Endothelial cell of umbilical vein (primary cell): ENCODE data around the gene CNR2.

Experiments
- CTCF ChIP-seq, 2 donors: IDR thresholded peaks; 1 replicate in 1 of 2; 2 replicates in 1 of 2; pipeline ENCODE4 v1.5.1; 2011; ENCODE audit warnings: low read length in 2 of 2, mild to moderate bottlenecking in 2 of 2, moderate library complexity in 2 of 2, control low read depth in 1 of 2, inconsistent platforms in 1 of 2, low read depth in 1 of 2; ENCODE audit not compliant: insufficient read depth in 1 of 2; ENCODE audit errors: extremely low read depth in 1 of 2
- EZH2 ChIP-seq: IDR thresholded peaks from 2 replicates; pipeline ENCODE4 v1.6.1; 2012; ENCODE audit warnings: borderline replicate concordance, low read depth, mild to moderate bottlenecking, moderate library complexity, low read length, inconsistent platforms; ENCODE audit not compliant: severe bottlenecking
- FOS ChIP-seq: IDR thresholded peaks from 2 replicates; pipeline ENCODE4 v1.6.1; 2011; ENCODE audit warnings: mild to moderate bottlenecking, low read length, moderate library complexity, borderline replicate concordance; ENCODE audit not compliant: insufficient read depth
- GATA2 ChIP-seq: IDR thresholded peaks from 2 replicates; pipeline ENCODE4 v1.7.0; 2011; ENCODE audit warnings: low read depth, mild to moderate bottlenecking, moderate library complexity, mixed read lengths, low read length; ENCODE audit not compliant: insufficient read length, insufficient read depth
- JUN ChIP-seq: IDR thresholded peaks from 2 replicates; pipeline ENCODE4 v1.6.1; 2011; ENCODE audit warnings: borderline replicate concordance, low read depth; ENCODE audit not compliant: insufficient read length, insufficient read depth
- MAX ChIP-seq: IDR thresholded peaks from 2 replicates; pipeline ENCODE4 v1.6.1; 2011; ENCODE audit not compliant: insufficient read depth, insufficient read length
- MYC ChIP-seq: IDR thresholded peaks from one replicate; pipeline ENCODE4 v1.6.1; 2011; ENCODE audit warnings: mild to moderate bottlenecking, low read depth, low read length
- POLR2A ChIP-seq: IDR thresholded peaks from 2 replicates; pipeline ENCODE4 v1.6.1; 2012; ENCODE audit warnings: low read depth, mild to moderate bottlenecking, control low read depth, low read length
- POLR2AphosphoS5 ChIP-seq: IDR thresholded peaks from 2 replicates; pipeline ENCODE4 v1.6.1; 2012; ENCODE audit warnings: low read depth, mild to moderate bottlenecking, control low read depth, low read length, moderate library complexity; ENCODE audit not compliant: insufficient read depth

DNA sequence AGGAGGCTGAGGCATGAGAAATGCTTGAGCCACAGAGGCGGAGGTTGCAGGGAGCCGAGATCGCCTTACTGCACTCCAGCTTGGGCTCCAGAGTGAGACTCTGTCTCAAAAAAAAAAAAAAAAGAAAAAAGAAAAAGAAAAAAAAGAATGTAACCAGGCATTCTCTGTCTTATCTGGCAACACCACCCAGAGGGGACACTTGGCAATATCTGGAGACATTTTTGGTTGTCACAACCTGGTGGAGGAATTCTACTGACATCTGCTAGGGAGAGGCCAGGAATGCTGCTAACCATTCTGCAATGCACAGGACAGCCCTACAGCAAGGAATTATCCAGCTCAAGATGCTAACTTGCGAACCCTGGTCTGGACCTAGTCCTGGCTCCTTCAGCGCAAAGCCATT is 2.3 kb upstream of the CNR2 start:
- TF ChIP-seq CTCF (IDR thresholded peaks at IDR 0.05; ENCODE audit: extremely low read depth in 1 of 2, insufficient read depth in 1 of 2, low read depth in 1 of 2, low read length in 2 of 2): no peak
- TF ChIP-seq EZH2: no peak
- TF ChIP-seq POLR2A: no peak
- TF ChIP-seq GATA2: no peak
- no peak for TF ChIP-seq POLR2AphosphoS5
- no peak for TF ChIP-seq MYC
- TF ChIP-seq MAX: no peak
- no peak for TF ChIP-seq JUN
- no peak for TF ChIP-seq FOS
